SJSA1 (cell line): ENCODE data around the gene SHISA7. TPM values are rescaled to one million over a fixed set of nuclear protein-coding genes. Genes with fewer than 3 reads are reported as not detected.
"Not testable (repeated sequence)": the region's sequence is repeated elsewhere in the genome, so short reads cannot be mapped to it uniquely, and the experiment has no call there.

ENCODE experiments used
- DNase-seq, 2 experiments: peaks; one replicate each; pipeline ENCODE4 v3.0.0-alpha.2; 2015 to 2020; ENCODE audit warnings: low spot score in 2 of 2, low read depth in 1 of 2
- H3K27ac ChIP-seq: fragments of 250-450 bp; sonication (Bioruptor Pico); 2 replicates; pipeline ENCODE4 v1.5.1; 2020; ENCODE audit warnings: mild to moderate bottlenecking, moderate library complexity
- H3K27me3 ChIP-seq: fragments of 250-450 bp; sonication (Bioruptor Pico); replicated peaks from 2 replicates; pipeline ENCODE4 v1.5.1; 2020; ENCODE audit warnings: mild to moderate bottlenecking, moderate library complexity
- H3K36me3 ChIP-seq: fragments of 250-450 bp; sonication (Bioruptor Pico); 2 replicates; pipeline ENCODE4 v1.5.1; 2020; ENCODE audit warnings: mild to moderate bottlenecking
- H3K4me1 ChIP-seq: fragments of 250-450 bp; sonication (Bioruptor Pico); replicated peaks from 2 replicates; pipeline ENCODE4 v1.6.1; 2021; ENCODE audit warnings: mild to moderate bottlenecking
- H3K4me3 ChIP-seq: fragments of 250-450 bp; sonication (Bioruptor Pico); 2 replicates; pipeline ENCODE4 v1.5.1; 2020; ENCODE audit warnings: mild to moderate bottlenecking
- H3K9me3 ChIP-seq: fragments of 250-450 bp; sonication (Bioruptor Pico); replicated peaks from 2 replicates; pipeline ENCODE4 v1.5.1; 2020; ENCODE audit warnings: mild to moderate bottlenecking
- total RNA-seq: library from RNA; depleted of rRNA; stranded (reverse); fragments of >200 nt; shearing (Covaris generic); gene quantifications from 2 replicates; pipeline ENCODE4 v1.2.3, GENCODE V29; 2014

Gene SHISA7
- total RNA-seq, 1 experiment from 2014 or later: not detected

GRCh38 chr19:55452749-55453346 is 9.7 kb upstream of the SHISA7 start:
- Histone ChIP-seq H3K4me1 (no peaks in the 10 kb centered on the region), H3K4me3 (no peak overlapping the region), H3K27me3 (peaks cover 18% of the 10 kb centered on the region), H3K9me3 (no peaks in the 10 kb centered on the region), H3K36me3 (peaks cover 12% of the 10 kb centered on the region; the same call in 1 of the 2 replicates), H3K27ac (no peak overlapping the region)
- no peak for DNase-seq

- DNase-seq: no peak
- peaks cover 12% of the 10 kb centered on the region; the same call in 1 of the 2 replicates for H3K36me3 ChIP-seq
- no peaks in the 10 kb centered on the region for H3K4me1 ChIP-seq
- H3K27me3 ChIP-seq: peaks cover 23% of the 10 kb centered on the region
- no peaks in the 10 kb centered on the region for H3K9me3 ChIP-seq
- no peak overlapping the region for H3K4me3 ChIP-seq
- H3K27ac ChIP-seq: no peak overlapping the region
These were observed 9.1 kb upstream of the SHISA7 start for GRCh38 chr19:55451965-55452748.

- H3K27ac ChIP-seq: no peak overlapping the region
- peaks cover 29% of the 10 kb centered on the region for H3K27me3 ChIP-seq
- H3K9me3 ChIP-seq: no peaks in the 10 kb centered on the region
- no peak for DNase-seq
- no peak overlapping the region for H3K4me3 ChIP-seq
- no peaks in the 10 kb centered on the region for H3K4me1 ChIP-seq
- H3K36me3 ChIP-seq: peaks cover 12% of the 10 kb centered on the region; the same call in 1 of the 2 replicates
These were observed 8.3 kb upstream of the SHISA7 start for GRCh38 chr19:55451163-55451964.

GRCh38 chr19:55449469-55449868 is 6.4 kb upstream of the SHISA7 start:
- no peaks in the 10 kb centered on the region for H3K4me1 ChIP-seq
- DNase-seq: no peak
- 0 out of 2 replicates have a peak, but pooled peaks cover under 1% of the 10 kb centered on the region for H3K36me3 ChIP-seq
- H3K27ac ChIP-seq: no peak overlapping the region
- H3K27me3 ChIP-seq: peaks cover 42% of the 10 kb centered on the region
- no peaks in the 10 kb centered on the region for H3K9me3 ChIP-seq
- H3K4me3 ChIP-seq: no peak overlapping the region

GRCh38 chr19:55448175-55448490 is 5.0 kb upstream of the SHISA7 start:
- H3K27ac ChIP-seq, H3K9me3 ChIP-seq, H3K4me1 ChIP-seq, H3K4me3 ChIP-seq, DNase-seq, H3K36me3 ChIP-seq: not testable (repeated sequence)
- H3K27me3 ChIP-seq: peaks cover 53% of the 10 kb centered on the region

GRCh38 chr19:55447421-55448174 is 4.5 kb upstream of the SHISA7 start:
- H3K4me1 ChIP-seq: no peaks in the 10 kb centered on the region
- no peak for DNase-seq

GRCh38 chr19:55446060-55446459 is 3.0 kb upstream of the SHISA7 start:
- no peak overlapping the region for H3K4me3 ChIP-seq
- no peak overlapping the region for H3K27ac ChIP-seq
- DNase-seq: no peak
- H3K36me3 ChIP-seq: no peaks in the 10 kb centered on the region
- no peaks in the 10 kb centered on the region for H3K9me3 ChIP-seq
- no peaks in the 10 kb centered on the region for H3K4me1 ChIP-seq
- peaks cover 57% of the 10 kb centered on the region for H3K27me3 ChIP-seq

More at GRCh38 chr19:55447421-55448174, 4.5 kb upstream of the SHISA7 start:
- H3K27me3 ChIP-seq: peaks cover 58% of the 10 kb centered on the region
- H3K36me3 ChIP-seq: no peaks in the 10 kb centered on the region
- no peak overlapping the region for H3K27ac ChIP-seq
- H3K9me3 ChIP-seq: no peaks in the 10 kb centered on the region
- H3K4me3 ChIP-seq: no peak overlapping the region

- Histone ChIP-seq H3K27ac (no peak overlapping the region), H3K9me3 (peaks cover 5% of the 10 kb centered on the region; the same call in 1 of the 2 replicates), H3K4me1 (peaks cover 7% of the 10 kb centered on the region; the same call in 1 of the 2 replicates), H3K4me3 (no peak overlapping the region), H3K27me3 (peaks cover 69% of the 10 kb centered on the region), H3K36me3 (no peaks in the 10 kb centered on the region)
- no peak for DNase-seq
These were observed 1.5 kb upstream of the SHISA7 start for GRCh38 chr19:55444646-55445045.

GRCh38 chr19:55443824-55444480 is 852 bp upstream of the SHISA7 start:
- Histone ChIP-seq H3K4me3 (no peak overlapping the region), H3K27me3 (peaks cover 67% of the 10 kb centered on the region), H3K9me3 (peaks cover 5% of the 10 kb centered on the region; the same call in 1 of the 2 replicates), H3K36me3 (no peaks in the 10 kb centered on the region), H3K27ac (no peak overlapping the region), H3K4me1 (peaks cover 7% of the 10 kb centered on the region; the same call in 1 of the 2 replicates)
- DNase-seq: no peak

- H3K27ac ChIP-seq: no peak overlapping the region
- H3K27me3 ChIP-seq: peaks cover 64% of the 10 kb centered on the region
- DNase-seq: no peak
- H3K9me3 ChIP-seq: peaks cover 5% of the 10 kb centered on the region; the same call in 1 of the 2 replicates
- H3K4me1 ChIP-seq: peaks cover 7% of the 10 kb centered on the region; the same call in 1 of the 2 replicates
- H3K4me3 ChIP-seq: no peak overlapping the region
- H3K36me3 ChIP-seq: no peaks in the 10 kb centered on the region
These were observed 633 bp downstream of the SHISA7 start for GRCh38 chr19:55442372-55442961.

GRCh38 chr19:55441692-55442321 is 1.3 kb downstream of the SHISA7 start:
- DNase-seq: no peak
- Histone ChIP-seq H3K4me3 (no peak overlapping the region), H3K4me1 (peaks cover 7% of the 10 kb centered on the region; the same call in 1 of the 2 replicates), H3K36me3 (no peaks in the 10 kb centered on the region), H3K27ac (no peak overlapping the region), H3K9me3 (peaks cover 5% of the 10 kb centered on the region; the same call in 1 of the 2 replicates), H3K27me3 (peaks cover 58% of the 10 kb centered on the region)

GRCh38 chr19:55441319-55441691 is 1.8 kb downstream of the SHISA7 start:
- H3K27ac ChIP-seq: no peak overlapping the region
- H3K27me3 ChIP-seq: peaks cover 54% of the 10 kb centered on the region
- H3K4me3 ChIP-seq: no peak overlapping the region
- H3K9me3 ChIP-seq: peaks cover 5% of the 10 kb centered on the region; the same call in 1 of the 2 replicates
- no peaks in the 10 kb centered on the region for H3K36me3 ChIP-seq
- H3K4me1 ChIP-seq: peaks cover 7% of the 10 kb centered on the region; the same call in 1 of the 2 replicates
- DNase-seq: no peak
